HepG2 (cell line): ENCODE measurements around the gene NKAIN4. TPM values are rescaled to one million over a fixed set of nuclear protein-coding genes. Genes with fewer than 3 reads are reported as not detected.

Source experiments
- ATAC-seq: fragments of 200-7000 bp; cut with Tn5 transposase; 3 replicates; pipeline ENCODE4 v1.9.1; 2020; ENCODE audit warnings: mild to moderate bottlenecking, moderate library complexity
- BruUV-seq: library from RNA; stranded (reverse); fragments of 400-500 nt; replicated peaks from 2 replicates; lab custom pipeline; 2021; lab: Mats Ljungman, UMichigan
- CTCF ChIA-PET: fragments of 300-600 bp; formaldehyde crosslinking; extraction: SDS; loops from one replicate; lab custom pipeline; 2021; ENCODE audit warnings: low total read pairs, inconsistent platforms, low intra/inter-chr PET ratio; lab: Yijun Ruan, JAX
- POLR2A ChIA-PET: fragments of 350-600 bp; sonication (Branson Sonifier 250); formaldehyde crosslinking; loops from one replicate; lab custom pipeline; 2020; ENCODE audit warnings: antibody characterized with exemption, inconsistent platforms; lab: Yijun Ruan, JAX
- DNase-seq: peaks from one replicate; pipeline ENCODE4 v3.0.0-alpha.2; 2015; ENCODE audit warnings: low spot score
- FAIRE-seq: peaks from 3 replicates; lab custom pipeline; 2011; peaks lifted over from hg19 to GRCh38; lab: Jason Lieb, UNC
- H2AFZ ChIP-seq: one replicate; pipeline ENCODE4 v1.6.1; 2011; ENCODE audit warnings: low read length, inconsistent platforms
- H3K27ac ChIP-seq: fragments of 300-600 bp; 3 replicates; pipeline ENCODE4 v1.8.0; 2011; ENCODE audit warnings: mixed run types, mild to moderate bottlenecking, mixed read lengths, low read length, inconsistent platforms; ENCODE audit not compliant: insufficient read depth; ENCODE audit errors: extremely low read length
- H3K27me3 ChIP-seq, 2 experiments: fragments of 200-600 bp in 1 of 2; 2 replicates in 1 of 2; 3 replicates in 1 of 2; pipeline versions ENCODE4 v1.6.0 to v1.8.0; 2011; ENCODE audit warnings: low read length in 2 of 2, mild to moderate bottlenecking in 2 of 2, moderate library complexity in 2 of 2, inconsistent platforms in 1 of 2; ENCODE audit not compliant: insufficient read depth in 2 of 2, control insufficient read depth in 1 of 2
- H3K36me3 ChIP-seq, 2 experiments: fragments of 200-600 bp in 1 of 2; replicated peaks in 1 of 2; 2 replicates in 1 of 2; 3 replicates in 1 of 2; pipeline versions ENCODE4 v1.5.1 to v1.8.0; 2011; ENCODE audit warnings: low read length in 2 of 2, inconsistent platforms in 1 of 2; ENCODE audit not compliant: insufficient read depth in 2 of 2, control insufficient read depth in 1 of 2
- H3K4me1 ChIP-seq: 2 replicates; pipeline ENCODE4 v1.5.1; 2012; ENCODE audit warnings: low read length, inconsistent platforms; ENCODE audit not compliant: insufficient read depth
- H3K4me2 ChIP-seq: 2 replicates; pipeline ENCODE4 v1.6.0; 2011; ENCODE audit warnings: low read depth, low read length, inconsistent platforms
- H3K4me3 ChIP-seq, 3 experiments: fragments of 200-600 bp in 1 of 3; sonication (generic), shearing (Covaris generic) in 1 of 3; replicated peaks in 1 of 3; 2 replicates each; pipeline ENCODE4 v1.5.1; 2011 to 2016; ENCODE audit warnings: low read length in 3 of 3, inconsistent platforms in 2 of 3, low read depth in 2 of 3, mild to moderate bottlenecking in 2 of 3, control low read depth in 1 of 3, mixed read lengths in 1 of 3; ENCODE audit not compliant: insufficient read depth in 1 of 3
- H3K79me2 ChIP-seq: one replicate; pipeline ENCODE4 v1.6.1; 2011; ENCODE audit warnings: low read length, inconsistent platforms; ENCODE audit not compliant: insufficient read depth
- H3K9ac ChIP-seq: 2 replicates; pipeline ENCODE4 v1.6.0; 2011; ENCODE audit warnings: mild to moderate bottlenecking, low read depth, low read length, inconsistent platforms; ENCODE audit not compliant: insufficient read depth
- H3K9me3 ChIP-seq: 2 replicates; pipeline ENCODE4 v1.5.1; 2012; ENCODE audit warnings: mild to moderate bottlenecking, low read length
- H4K20me1 ChIP-seq: 2 replicates; pipeline ENCODE4 v1.6.0; 2011; ENCODE audit warnings: inconsistent platforms, mild to moderate bottlenecking, low read length, moderate library complexity; ENCODE audit not compliant: insufficient read depth
- AGO2 ChIP-seq: fragments of 200-400 bp; formaldehyde crosslinking; optimal IDR thresholded peaks from 2 replicates; pipeline ENCODE3; 2017; ENCODE audit warnings: mild to moderate bottlenecking, low read depth, low read length, moderate library complexity
- CEBPB ChIP-seq: IDR thresholded peaks from 2 replicates; pipeline ENCODE4 v1.6.1; 2011; ENCODE audit warnings: low read depth, low read length, improper control_type of control experiment, borderline replicate concordance
- CHCHD3 ChIP-seq: sonication (generic); formaldehyde crosslinking; IDR thresholded peaks from 2 replicates; pipeline ENCODE4 v1.8.0; 2022; ENCODE audit warnings: mild to moderate bottlenecking, missing genetic modification reagents, moderate library complexity
- DNMT1 ChIP-seq: sonication (generic); formaldehyde crosslinking; IDR thresholded peaks from 2 replicates; pipeline ENCODE4 v1.5.1; 2020; ENCODE audit warnings: mild to moderate bottlenecking, missing genetic modification reagents
- FOXO4 ChIP-seq: sonication (generic); formaldehyde crosslinking; conservative IDR thresholded peaks from 2 replicates; pipeline ENCODE4 v1.8.1; 2023; ENCODE audit warnings: missing genetic modification reagents
- KDM2A ChIP-seq: sonication (generic); formaldehyde crosslinking; IDR thresholded peaks from 2 replicates; pipeline ENCODE4 v1.4.0; 2020; ENCODE audit warnings: low read depth, missing genetic modification reagents, borderline replicate concordance
- PBX2 ChIP-seq: IDR thresholded peaks from 2 replicates; pipeline ENCODE4 v1.6.1; 2016; ENCODE audit warnings: control low read depth
- ZC3H13 ChIP-seq: sonication (generic); formaldehyde crosslinking; IDR thresholded peaks from 2 replicates; pipeline ENCODE4 v1.8.1; 2023; ENCODE audit warnings: mild to moderate bottlenecking, missing genetic modification reagents, moderate library complexity
- WGBS: methylation state at CpG from one replicate; pipeline ENCODE4 v1.1.6; 2017; ENCODE audit warnings: low lambda C conversion rate; 5-methylcytosine and 5-hydroxymethylcytosine counted together
- in situ Hi-C: cut with HindIII; loops from 2 replicates; pipeline ENCODE4 v1.10.0; 2017; ENCODE audit warnings: low pct_unique_long_range_greater_than_20kb; ENCODE audit not compliant: extremely low pct_ligation_motif_present
- intact Hi-C: fragments of 100-400 bp; cut with micrococcal nuclease; formaldehyde crosslinking; loops from one replicate; pipeline ENCODE4 v1.10.0; 2022; ENCODE audit not compliant: unreplicated experiment
- polyA plus RNA-seq, 8 experiments: library from polyadenylated mRNA; depleted of rRNA in 3 of 8; stranded (reverse) in 7 of 8; unstranded in 1 of 8; fragments of >200 nt; fragmentation: Illumina TruSeq in 4 of 8; extraction: Trizol in 4 of 8; gene quantifications; 2 replicates each; pipeline versions ENCODE4 v1.2.1 to v1.2.3, GENCODE V29; 2011 to 2016; ENCODE audit warnings: low read depth in 4 of 8, missing spikeins in 1 of 8, mixed read lengths in 1 of 8; ENCODE audit not compliant: insufficient read depth in 1 of 8
- total RNA-seq, 5 experiments: library from RNA; depleted of rRNA; stranded (reverse); fragments of >200 nt; fragmentation: Illumina TruSeq; extraction: Trizol; gene quantifications; 2 replicates each; pipeline ENCODE4 v1.2.3, GENCODE V29; 2016; ENCODE audit warnings: low read depth in 1 of 5

The NKAIN4 gene
- total and polyA plus RNA-seq, 2 of the 13 experiments (the other 11 are each of a cell fraction or from before 2014, with no cell fraction given), result not detected

GRCh38 chr20:63292292-63292701 lies 38.0 kb upstream of the NKAIN4 start:
- in situ Hi-C loops, result no loop called here

More at GRCh38 chr20:63292292-63292701, 38.0 kb upstream of the NKAIN4 start:
- Histone ChIP-seq H3K36me3 (peaks cover 11% of the 10 kb centered on the region in 2 experiments; a peak in 3 of 5 replicates), H3K79me2 (no peaks in the 10 kb centered on the region), H3K4me2 (no peak overlapping the region), H4K20me1 (peaks cover 12% of the 10 kb centered on the region; the same call in 1 of the 2 replicates), H2AFZ (no peak overlapping the region), H3K9ac (no peak overlapping the region), H3K27ac (no peak overlapping the region), H3K27me3 (peaks cover 16 to 51% of the 10 kb centered on the region in 2 experiments; a peak in 4 of 5 replicates), H3K9me3 (no peaks in the 10 kb centered on the region), H3K4me1 (peaks cover 15% of the 10 kb centered on the region), H3K4me3 (no peak overlapping the region)
- TF ChIP-seq DNMT1 (CRISPR knock-in tag) (0 out of 2 replicates have a peak, but pooled peaks have one; percentile 58), KDM2A (peak; percentile 10; the same call in 1 of the 2 replicates), CHCHD3 (0 out of 2 replicates have a peak, but pooled peaks have one; percentile 59), ZC3H13 (CRISPR knock-in tag) (peak; percentile 30; the same call in 1 of the 2 replicates), FOXO4 (no peak), PBX2 (CRISPR knock-in tag) (no peak), CEBPB (peak; percentile 74), AGO2 (peak; percentile 25)
- POLR2A ChIA-PET, result interaction anchor here (1.0 kb wide), 1 partner anchor 20 kb away, joined by 4 read pairs; the partner anchor contains the start of gene ARFGAP1
- BruUV-seq, result no TSS peak
- intact Hi-C loops, result loop anchor here (5.0 kb wide), 2 partner anchors 70 to 110 kb away; no protein-coding TSS in a partner anchor
- ATAC-seq (peak; percentile 6), DNase-seq (no peak), FAIRE-seq (no peak)
- CTCF ChIA-PET, result no interaction called here
- WGBS, result 39% methylated on average over 15 of the region's 16 CpGs
